SW 1271 (cell line): ENCODE measurements around the gene SPIRE2.
"Not testable (repeated sequence)": the region's sequence is repeated elsewhere in the genome, so short reads cannot be mapped to it uniquely, and the experiment has no call there.

Experiments
- DNase-seq, 2 experiments: peaks; one replicate each; lab custom pipeline; 2025; lab: John Stamatoyannopoulos, UW

Gene SPIRE2

DNA sequence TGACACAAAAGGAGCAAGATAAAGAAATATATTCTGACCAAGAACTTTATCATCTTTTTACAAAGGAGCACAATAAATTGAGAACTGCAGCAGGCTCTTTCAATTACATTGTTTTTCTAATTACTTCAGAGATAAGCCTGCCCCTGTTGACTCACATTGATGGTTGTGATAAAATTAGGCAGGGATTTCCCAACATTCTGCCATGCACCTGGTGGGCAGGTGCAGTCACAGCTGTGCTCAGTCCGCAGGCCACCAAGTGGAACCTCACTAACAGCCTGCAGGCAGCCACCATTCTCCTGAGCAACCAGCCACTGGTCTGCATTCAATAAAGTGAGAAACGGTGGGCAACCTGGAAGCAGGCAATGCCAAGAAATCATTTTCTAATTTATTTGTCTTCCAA is 17.0 kb upstream of the SPIRE2 start:
- DNase-seq = no peak

GRCh38 chr16:89815639-89816348 is 12.5 kb upstream of the SPIRE2 start:
- DNase-seq = peak in 1 of 2 experiments; percentile 11

GRCh38 chr16:89818851-89819403 is 9.3 kb upstream of the SPIRE2 start:
- not testable (repeated sequence) for DNase-seq

GRCh38 chr16:89819448-89819847 is 8.8 kb upstream of the SPIRE2 start:
- DNase-seq = not testable (repeated sequence)

- no peak for DNase-seq
Observed at GRCh38 chr16:89821438-89822187, 6.7 kb upstream of the SPIRE2 start.

- no peak for DNase-seq
Observed at GRCh38 chr16:89822188-89823086, 5.8 kb upstream of the SPIRE2 start.

DNA sequence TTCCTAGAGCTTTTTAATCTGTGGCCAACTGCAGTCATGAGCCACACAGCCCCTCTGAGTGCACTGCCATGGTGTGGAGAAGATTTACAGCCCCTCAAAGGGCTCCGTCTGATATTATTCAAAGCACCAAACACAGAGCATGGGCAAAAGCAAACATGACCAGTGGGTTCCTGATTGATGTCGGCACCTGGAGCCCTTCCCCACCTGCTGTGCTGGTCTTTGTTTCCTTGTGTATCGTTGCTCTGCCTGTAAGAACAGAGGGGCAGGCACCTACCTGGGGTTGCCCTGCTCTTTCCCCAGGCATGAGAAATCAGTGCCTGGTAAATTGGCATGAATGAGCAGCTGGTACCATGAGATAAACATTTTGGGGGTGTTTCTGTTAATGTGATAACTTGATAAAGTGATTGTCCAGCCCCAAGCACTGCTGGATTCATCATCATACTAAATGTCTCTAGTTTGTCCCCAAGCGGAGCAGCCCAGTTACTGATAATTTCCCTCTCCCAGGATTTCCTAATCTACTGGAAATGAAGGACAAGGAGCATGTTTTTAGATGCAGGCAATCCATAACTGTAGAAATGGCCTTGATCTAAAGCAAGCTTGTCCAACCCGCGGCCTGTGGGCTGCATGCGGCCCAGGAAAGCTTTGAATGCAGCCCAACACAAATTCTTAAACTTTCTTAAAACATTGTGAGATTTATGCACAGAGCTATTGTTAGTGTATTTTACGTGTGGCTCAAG is 5.0 kb upstream of the SPIRE2 start:
- DNase-seq = no peak

GRCh38 chr16:89823824-89824148 is 4.5 kb upstream of the SPIRE2 start:
- not testable (repeated sequence) for DNase-seq

- no peak for DNase-seq
Observed at GRCh38 chr16:89826531-89827382, 1.5 kb upstream of the SPIRE2 start.

DNA sequence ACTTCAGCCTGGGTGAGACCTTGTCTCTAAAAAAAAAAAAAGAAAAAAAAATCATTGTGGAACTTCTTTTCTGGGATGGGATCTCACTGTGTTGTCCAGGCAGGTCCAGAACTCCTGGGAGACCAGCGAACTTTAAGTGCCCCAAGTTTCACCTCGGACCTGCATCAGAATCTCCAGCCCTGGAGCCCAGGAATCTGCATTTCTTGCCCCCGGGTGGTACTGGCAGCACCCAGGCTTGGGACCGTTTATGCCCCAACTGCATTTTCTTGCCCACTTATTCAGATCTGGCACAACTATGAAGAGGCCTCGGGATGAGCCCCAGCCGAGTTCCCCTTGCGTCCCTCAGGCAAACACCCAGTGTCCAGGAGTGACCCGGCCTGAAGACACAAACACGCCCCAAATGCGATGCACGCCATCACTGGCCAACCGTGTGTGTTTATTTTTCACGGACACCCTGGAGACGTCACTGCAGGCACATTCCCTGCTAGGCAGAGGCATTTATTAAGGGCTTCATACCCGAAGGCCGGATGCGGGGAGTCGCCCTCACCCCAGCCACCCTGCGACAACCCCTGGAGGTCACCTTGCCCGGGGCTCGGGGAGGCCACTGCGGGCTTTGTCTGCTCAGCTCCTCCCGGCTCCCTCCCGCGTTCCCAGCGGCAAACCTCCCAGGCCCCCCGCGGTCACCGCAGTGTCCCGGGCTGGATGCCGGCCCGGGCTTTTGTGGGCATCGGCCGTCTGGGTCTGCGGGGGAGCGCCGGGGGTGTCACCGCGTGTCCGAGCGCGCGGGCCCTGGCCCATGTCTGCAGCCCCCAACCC is 684 bp upstream of the SPIRE2 start:
- peak; percentile 26 to 66 for DNase-seq

DNA sequence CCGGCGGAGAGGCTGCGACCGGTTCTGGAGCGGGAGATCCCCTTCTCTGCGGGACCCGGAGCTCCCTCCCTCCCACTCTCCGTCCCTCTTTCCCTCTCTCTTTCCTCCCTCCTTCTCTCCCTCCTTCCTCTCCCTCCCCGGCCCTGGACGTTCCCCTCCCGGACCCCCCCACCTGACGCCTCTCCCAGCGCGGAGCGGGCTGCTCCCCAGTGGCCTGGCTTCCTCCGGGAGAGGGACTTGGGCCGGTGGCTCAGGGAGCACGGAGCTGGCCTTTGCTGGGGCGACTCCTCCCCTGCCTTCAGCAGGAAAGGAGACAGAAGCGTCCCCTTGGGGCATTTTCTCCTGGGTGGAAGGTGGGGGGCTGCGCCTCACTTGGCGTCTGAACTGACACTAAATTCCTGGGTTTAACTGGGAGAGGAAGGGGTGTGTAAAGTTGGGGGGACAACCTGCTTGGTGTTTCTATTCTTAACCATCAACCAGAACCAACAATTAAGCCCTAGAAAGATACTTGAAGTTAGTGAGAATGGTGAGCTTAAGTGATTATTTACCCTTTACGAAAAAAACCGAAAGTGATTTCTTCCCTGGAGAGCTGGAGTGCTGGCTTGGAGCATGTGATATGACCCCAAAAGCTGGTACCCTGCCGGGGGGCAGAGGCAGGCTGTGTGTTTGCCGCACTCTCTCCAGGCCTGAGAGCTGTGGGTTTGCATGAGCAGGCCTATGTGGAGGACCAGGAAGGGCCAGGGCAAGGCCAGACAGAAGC is 775 bp downstream of the SPIRE2 start:
- no peak for DNase-seq

DNA sequence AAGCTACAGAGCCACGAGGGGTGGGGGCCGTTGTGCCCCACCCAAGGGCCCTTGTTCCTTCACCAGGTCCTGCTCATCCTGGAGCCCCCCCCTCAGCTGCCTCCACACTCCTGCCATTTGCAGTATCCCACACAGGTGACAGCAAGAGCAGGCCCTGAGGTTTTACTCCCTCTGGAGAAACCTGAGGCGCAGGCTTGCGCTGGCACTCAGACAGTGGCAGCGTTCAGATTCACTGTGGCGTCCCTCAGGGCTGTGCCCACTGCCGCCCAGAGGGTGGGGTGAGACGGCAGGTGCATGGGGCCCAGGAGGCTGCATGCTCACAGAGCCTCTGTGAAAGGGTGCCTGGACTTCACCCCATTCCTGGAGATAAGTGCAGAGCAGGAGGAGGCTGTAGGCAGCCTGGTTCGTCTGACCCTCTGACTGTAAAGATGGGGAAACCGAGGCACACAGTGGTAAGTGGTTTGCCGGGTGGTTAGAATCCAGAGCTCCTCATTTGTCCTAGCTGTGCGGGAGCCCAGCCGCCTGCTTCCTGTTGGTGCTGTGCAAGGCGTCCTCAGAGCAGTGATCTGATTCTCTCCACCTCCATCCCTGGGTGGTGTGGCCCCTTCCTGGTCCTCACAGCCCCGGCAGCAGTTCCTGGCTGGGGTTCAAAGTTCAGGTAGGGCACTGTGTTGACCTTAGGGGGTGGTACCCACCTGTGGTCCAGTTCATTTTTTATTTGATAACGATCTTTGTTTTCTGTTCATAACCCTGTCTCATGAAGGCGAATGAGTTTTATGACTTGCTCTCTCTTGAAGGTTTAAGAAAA is 1.6 kb downstream of the SPIRE2 start:
- no peak for DNase-seq

DNA sequence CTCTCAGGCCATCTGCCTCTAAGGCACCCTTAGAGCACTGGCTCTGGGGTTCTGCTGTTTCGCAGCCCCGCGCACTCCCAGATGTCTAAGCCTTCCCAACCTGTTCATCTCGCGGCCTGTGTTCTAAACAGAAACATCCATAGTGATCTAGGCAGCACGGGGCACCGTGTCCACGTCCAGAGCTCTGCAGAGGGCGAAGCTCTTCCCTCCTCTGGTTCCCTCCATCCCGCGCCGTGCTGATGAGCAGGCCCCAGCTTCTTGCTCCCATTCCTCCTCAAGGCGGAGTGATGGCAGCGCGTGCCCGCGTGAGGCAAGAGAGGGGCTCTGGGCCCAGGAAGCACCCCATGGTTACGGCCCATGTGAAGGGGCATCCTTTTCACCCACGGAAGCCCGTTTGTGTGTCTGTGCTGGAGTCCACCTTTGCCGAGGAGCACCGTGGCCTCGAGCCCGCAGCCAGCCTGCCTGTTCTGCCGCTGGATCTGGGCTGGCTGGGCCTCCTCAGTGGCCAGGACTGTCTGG is 3.6 kb downstream of the SPIRE2 start:
- DNase-seq = no peak

DNA sequence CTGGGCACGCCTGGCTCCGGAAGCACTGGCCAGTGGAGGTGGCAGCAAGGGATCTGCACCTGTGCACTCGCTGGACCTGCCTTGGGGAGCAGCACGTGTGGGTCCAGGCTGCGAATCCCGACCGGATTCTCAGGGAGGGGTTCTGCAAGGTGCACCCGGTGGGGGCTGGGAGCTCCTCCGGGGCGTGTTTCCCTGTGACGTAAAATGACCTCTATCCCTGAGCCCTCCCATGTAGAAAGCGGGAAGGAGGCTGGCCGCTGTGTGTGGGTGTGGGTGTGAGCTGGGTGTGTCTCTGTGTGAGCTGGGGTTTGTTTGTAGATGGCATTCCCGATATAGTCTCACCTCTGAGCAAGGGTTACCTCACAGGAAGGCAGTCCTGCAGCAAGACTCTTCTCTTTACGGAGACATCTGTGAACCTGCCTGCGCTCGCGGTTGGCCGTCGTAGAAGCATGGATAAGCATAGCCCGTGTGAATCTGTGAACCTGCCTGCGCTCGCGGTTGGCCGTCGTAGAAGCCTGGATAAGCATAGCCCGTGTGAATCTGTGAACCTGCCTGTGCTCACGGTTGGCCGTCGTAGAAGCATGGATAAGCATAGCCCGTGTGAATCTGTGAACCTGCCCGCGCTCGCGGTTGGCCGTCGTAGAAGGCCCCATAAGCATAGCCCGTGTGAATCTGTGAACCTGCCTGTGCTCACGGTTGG is 5.5 kb downstream of the SPIRE2 start:
- DNase-seq = not testable (repeated sequence)

DNA sequence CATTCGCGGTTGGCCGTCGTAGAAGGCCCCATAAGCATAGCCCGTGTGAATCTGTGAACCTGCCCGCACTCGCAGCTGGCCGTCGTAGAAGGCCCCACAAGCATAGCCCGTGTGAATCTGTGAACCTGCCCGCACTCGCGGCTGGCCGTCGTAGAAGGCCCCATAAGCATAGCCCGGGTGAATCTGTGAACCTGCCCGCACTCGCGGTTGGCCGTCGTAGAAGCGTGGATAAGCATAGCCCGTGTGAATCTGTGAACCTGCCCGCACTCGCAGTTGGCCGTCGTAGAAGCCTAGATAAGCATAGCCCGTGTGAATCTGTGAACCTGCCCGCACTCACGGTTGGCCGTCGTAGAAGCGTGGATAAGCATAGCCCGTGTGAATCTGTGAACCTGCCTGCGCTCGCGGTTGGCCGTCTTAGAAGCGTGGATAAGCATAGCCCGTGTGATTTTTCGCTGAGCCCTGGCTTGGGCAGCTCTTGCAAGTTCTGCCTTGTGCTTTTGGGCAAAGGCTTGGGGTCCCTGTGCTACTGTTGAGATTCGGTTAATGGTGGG is 6.6 kb downstream of the SPIRE2 start:
- not testable (repeated sequence) for DNase-seq

- not testable (repeated sequence) for DNase-seq
Observed at GRCh38 chr16:89836484-89836883, 8.2 kb downstream of the SPIRE2 start.

GRCh38 chr16:89837014-89837546 is 8.8 kb downstream of the SPIRE2 start:
- DNase-seq = no peak
